ENCODE data around the gene DYNC2H1. TPM values are rescaled to one million over a fixed set of nuclear protein-coding genes. Genes with fewer than 3 reads are reported as not detected.
A peak's percentile ranks its signal among the peaks of the same experiment; 100 is the strongest.

DYNC2H1 gene
- polyA plus RNA-seq, 1 donor (not counting 4 experiments of a cell fraction or from before 2014, with no cell fraction given) = 18.5 TPM

- dilution Hi-C loops (cut with MboI; ENCODE audit: extremely low pct_ligation_motif_present, low sequenced_read_pairs) = no loop called here
- Histone ChIP-seq H3K9me1 (ENCODE audit: control insufficient read depth, extremely low read depth, insufficient read depth, low read length) (no peaks in the 10 kb centered on the region), H3K9ac (ENCODE audit: control insufficient read depth, extremely low read depth, insufficient read depth, low read length) (no peak overlapping the region), H3K79me2 (ENCODE audit: control insufficient read depth, insufficient read depth, low read length) (no peaks in the 10 kb centered on the region), H3K9me3 (ENCODE audit: control insufficient read depth, low read depth, low read length) (no peaks in the 10 kb centered on the region), H3K4me1 (ENCODE audit: control insufficient read depth, extremely low read depth, insufficient read depth, low read length) (peaks cover 47% of the 10 kb centered on the region), H3K27me3 (ENCODE audit: control insufficient read depth, extremely low read depth, insufficient read depth, low read length) (no peaks in the 10 kb centered on the region), H2AFZ (ENCODE audit: control insufficient read depth, low read length) (no peak overlapping the region), H3K36me3 (ENCODE audit: control insufficient read depth in 2 of 2, extremely low read depth in 1 of 2, insufficient read depth in 2 of 2, low read length in 2 of 2) (no peaks in the 10 kb centered on the region), H3K4me3 (ENCODE audit: control insufficient read depth in 2 of 3, extremely low read depth in 1 of 3, insufficient read depth in 2 of 3, low read depth in 1 of 3, low read length in 3 of 3) (peak overlapping the region in 1 of 3 experiments; percentile 27), H3K27ac (ENCODE audit: control insufficient read depth, insufficient read depth, low read length) (peak overlapping the region; percentile 46), H4K20me1 (ENCODE audit: control insufficient read depth, extremely low read depth, insufficient read depth, low read length) (no peaks in the 10 kb centered on the region), H3K4me2 (ENCODE audit: control insufficient read depth, extremely low read depth, insufficient read depth, low read depth, low read length) (peak overlapping the region; percentile 61)
- peak; percentile 85 for FAIRE-seq
- TF ChIP-seq CTCF (optimal IDR thresholded peaks at IDR 0.05 in 1 of 3, IDR thresholded peaks at IDR 0.05 in 1 of 3, conservative IDR thresholded peaks at IDR 0.05 in 1 of 3; ENCODE audit: extremely low read depth in 1 of 3, insufficient read depth in 2 of 3, low read length in 3 of 3) = no peak
- no peak for TF ChIP-seq EZH2 (IDR thresholded peaks at IDR 0.05; ENCODE audit: low read length)
- DNase-seq (ENCODE audit: low read depth, low spot score) = no peak
These were observed 415.8 kb downstream of the DYNC2H1 start for GRCh38 chr11:103525069-103525468.

- H3K79me2 ChIP-seq (ENCODE audit: control insufficient read depth, insufficient read depth, low read length) = no peaks in the 10 kb centered on the region
- dilution Hi-C loops (cut with MboI; ENCODE audit: extremely low pct_ligation_motif_present, low sequenced_read_pairs) = no loop called here
- H3K9me3 ChIP-seq (ENCODE audit: control insufficient read depth, low read depth, low read length) = no peaks in the 10 kb centered on the region
- no peaks in the 10 kb centered on the region for H4K20me1 ChIP-seq (ENCODE audit: control insufficient read depth, extremely low read depth, insufficient read depth, low read length)
- no peak overlapping the region for H2AFZ ChIP-seq (ENCODE audit: control insufficient read depth, low read length)
- H3K27ac ChIP-seq (ENCODE audit: control insufficient read depth, insufficient read depth, low read length) = no peak overlapping the region
- FAIRE-seq (peak; percentile 5), DNase-seq (ENCODE audit: low read depth, low spot score) (no peak)
- H3K9ac ChIP-seq (ENCODE audit: control insufficient read depth, extremely low read depth, insufficient read depth, low read length) = no peak overlapping the region
- no peaks in the 10 kb centered on the region for H3K36me3 ChIP-seq (ENCODE audit: control insufficient read depth in 2 of 2, extremely low read depth in 1 of 2, insufficient read depth in 2 of 2, low read length in 2 of 2)
- H3K4me3 ChIP-seq (ENCODE audit: control insufficient read depth in 2 of 3, extremely low read depth in 1 of 3, insufficient read depth in 2 of 3, low read depth in 1 of 3, low read length in 3 of 3) = no peak overlapping the region
- H3K27me3 ChIP-seq (ENCODE audit: control insufficient read depth, extremely low read depth, insufficient read depth, low read length) = no peaks in the 10 kb centered on the region
- H3K4me1 ChIP-seq (ENCODE audit: control insufficient read depth, extremely low read depth, insufficient read depth, low read length) = peaks cover 66% of the 10 kb centered on the region
- no peak overlapping the region for H3K4me2 ChIP-seq (ENCODE audit: control insufficient read depth, extremely low read depth, insufficient read depth, low read depth, low read length)
- no peaks in the 10 kb centered on the region for H3K9me1 ChIP-seq (ENCODE audit: control insufficient read depth, extremely low read depth, insufficient read depth, low read length)
- TF ChIP-seq CTCF (optimal IDR thresholded peaks at IDR 0.05 in 1 of 3, IDR thresholded peaks at IDR 0.05 in 1 of 3, conservative IDR thresholded peaks at IDR 0.05 in 1 of 3; ENCODE audit: extremely low read depth in 1 of 3, insufficient read depth in 2 of 3, low read length in 3 of 3) = no peak
- no peak for TF ChIP-seq EZH2 (IDR thresholded peaks at IDR 0.05; ENCODE audit: low read length)
These were observed 418.8 kb downstream of the DYNC2H1 start for GRCh38 chr11:103528046-103528445.
